Measurements from ENCODE around the gene CD83.

CD83 gene

GRCh38 chr6:14127611-14128010 is 10.0 kb downstream of the CD83 start:
- DNase-seq, result no peak

DNA sequence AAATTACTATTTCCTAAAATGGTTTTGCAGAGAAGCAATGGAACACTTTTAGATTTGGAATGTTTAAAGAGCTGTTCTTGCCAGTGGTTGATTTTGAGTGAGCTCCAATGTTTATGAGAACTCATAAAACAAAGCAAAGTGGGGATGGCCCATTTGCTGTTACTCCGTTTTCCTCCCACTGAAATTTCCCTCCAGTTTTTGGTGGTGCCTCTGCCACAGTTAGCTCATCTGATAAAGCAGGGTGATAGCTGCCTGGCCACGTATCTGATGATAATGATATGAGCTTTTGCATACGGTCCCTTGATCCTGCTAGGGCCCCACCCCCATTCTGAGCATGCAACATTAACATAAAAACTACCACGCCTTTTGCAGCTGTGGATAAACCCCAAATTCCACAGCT is 10.4 kb downstream of the CD83 start:
- no peak for DNase-seq

DNA sequence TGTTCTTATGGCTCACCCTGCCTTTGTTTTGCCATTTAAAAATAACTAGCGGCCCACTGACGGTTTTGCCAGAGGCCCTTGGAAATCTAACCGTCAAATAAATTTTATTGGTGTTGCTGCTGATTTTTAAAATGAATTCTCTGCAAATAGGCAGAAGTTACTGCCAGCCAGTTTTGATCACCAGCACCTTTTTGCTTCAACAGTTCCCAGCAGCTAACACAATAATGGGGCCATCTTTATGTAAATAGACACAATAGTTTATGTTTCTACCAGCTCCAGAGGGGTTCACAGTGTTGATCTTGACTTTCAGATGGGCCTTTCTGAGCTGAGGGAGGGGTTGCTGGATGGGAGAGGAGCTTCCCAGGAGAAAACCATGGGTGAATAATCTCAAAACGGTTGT is 11.2 kb downstream of the CD83 start:
- DNase-seq, result no peak

GRCh38 chr6:14129575-14129974 is 12.0 kb downstream of the CD83 start:
- DNase-seq, result peak; percentile 15

GRCh38 chr6:14130435-14131075 is 13.0 kb downstream of the CD83 start:
- DNase-seq, result no peak

DNA sequence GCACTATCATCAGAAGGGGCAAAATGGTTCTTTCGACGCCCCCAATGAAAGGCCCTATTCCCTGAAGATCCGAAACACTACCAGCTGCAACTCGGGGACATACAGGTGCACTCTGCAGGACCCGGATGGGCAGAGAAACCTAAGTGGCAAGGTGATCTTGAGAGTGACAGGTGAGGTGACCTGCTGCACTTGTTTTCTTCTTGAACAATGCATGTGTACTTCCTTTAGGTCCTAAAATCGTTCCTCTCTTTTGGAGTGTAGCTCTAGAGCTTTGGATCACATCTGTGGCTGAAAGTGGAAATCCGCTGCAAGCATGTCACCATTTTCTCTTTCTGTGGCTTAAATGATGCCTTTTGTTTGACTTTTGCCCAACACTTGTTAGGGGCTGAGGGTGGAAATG is 14.0 kb downstream of the CD83 start:
- no peak for DNase-seq

GRCh38 chr6:14132244-14132920 is 14.8 kb downstream of the CD83 start:
- no peak for DNase-seq

DNA sequence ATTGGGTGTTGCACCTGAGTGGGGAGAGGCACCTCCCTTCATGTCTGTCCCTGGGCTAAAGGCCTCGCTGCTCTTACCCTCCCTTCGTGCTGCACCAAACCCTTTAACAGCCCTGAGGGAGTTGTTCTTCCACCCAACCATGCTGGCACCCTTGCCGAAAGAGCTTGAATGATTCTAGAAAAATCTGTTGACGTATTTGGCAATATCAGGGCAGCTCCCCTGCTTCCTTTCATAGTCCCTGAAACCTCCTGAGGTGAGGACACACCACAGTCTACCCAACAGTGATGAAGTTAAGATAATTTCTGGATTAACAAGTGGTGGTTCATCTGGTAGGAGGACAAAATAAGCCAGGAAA is 15.3 kb downstream of the CD83 start:
- DNase-seq, result no peak

DNA sequence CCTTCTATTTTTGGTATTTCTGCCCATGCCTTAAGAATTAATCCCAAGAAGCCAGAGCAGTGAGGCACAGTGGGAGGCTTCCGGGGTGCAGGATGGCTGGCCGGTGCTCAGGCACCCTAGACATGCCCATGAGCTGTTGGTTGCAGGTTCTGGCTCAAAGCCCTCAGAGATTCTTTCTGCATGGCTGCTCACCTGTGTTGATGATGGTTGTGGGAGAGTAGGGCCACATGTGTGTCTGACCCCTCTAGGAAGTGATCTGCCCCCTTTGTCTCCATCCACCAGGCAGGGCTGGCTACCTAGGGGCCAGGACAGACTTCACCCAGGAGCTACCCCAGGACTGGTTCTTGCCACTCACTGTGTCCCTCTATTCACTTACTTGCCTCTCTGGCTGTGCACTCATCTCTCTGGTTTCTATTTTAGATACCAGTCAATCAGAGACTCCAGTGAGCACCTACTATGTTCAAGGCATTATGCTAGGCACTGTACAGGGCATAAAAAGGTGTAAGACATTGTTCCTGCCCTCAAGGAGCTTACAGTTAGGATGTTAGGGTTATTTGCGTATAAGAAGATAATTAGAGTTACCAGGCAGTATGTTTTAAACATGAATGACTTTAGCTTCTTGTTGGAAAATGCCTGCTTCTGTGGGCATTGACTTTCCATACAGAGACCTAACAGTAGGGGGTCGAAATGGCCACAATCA is 16.8 kb downstream of the CD83 start:
- no peak for DNase-seq

GRCh38 chr6:14135893-14136539 is 18.4 kb downstream of the CD83 start:
- DNase-seq, result no peak

DNA sequence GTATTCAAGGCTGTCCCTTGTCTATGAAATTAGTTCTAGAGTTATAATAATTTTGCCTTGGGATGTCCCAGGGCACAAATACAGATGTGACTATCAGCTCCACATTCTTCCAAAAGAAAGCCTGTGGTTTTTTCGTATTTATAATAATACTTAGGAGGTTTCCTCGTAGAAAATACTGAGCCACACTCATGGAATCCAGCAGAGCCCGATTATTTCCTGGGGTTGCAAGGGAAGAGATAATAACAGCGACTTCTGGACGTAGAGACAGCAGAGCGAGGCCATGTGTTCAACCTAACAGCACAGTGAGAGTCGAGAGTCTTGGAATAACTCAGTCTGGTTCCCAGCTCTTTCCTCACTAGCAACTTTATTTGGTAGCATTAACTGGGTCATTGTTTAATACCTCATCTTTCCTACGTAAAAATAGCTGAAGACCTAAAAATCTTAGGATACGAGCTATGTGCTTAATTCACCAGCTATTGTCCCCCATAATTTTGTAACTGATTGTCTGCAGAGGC is 21.2 kb downstream of the CD83 start:
- DNase-seq, result no peak

DNA sequence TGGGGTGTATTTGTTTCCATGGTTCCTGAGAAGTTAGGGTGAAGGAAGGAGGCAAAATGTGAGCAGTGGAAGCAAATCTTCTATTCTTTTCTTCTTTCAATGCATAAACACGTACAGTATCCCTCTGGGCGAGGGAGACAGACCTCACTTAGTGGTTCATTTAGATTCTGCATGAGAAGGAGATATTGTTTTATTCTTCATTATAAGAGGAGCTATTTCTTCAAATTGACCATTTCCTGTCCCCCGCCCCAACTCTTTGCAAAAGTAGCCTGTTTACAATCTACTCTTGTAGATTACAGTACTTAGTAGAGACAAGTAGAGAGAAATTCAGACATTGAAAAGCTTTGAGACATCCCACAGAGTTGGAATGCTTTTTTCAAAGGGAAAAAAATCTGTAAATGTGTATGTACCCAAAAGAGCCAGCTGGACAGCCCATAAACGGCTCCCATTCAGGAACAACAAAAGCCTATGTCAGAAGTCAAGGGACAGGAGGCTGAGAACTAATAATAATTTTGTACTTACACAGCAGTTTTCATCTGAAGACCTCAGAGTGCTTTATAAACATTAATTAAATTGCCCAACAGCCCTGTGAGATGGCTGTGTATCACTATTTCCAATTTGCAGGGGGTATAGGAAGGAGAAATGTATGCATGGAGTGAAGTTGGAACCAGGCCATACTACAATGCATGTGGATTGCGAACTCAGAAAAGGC is 23.9 kb downstream of the CD83 start:
- no peak for DNase-seq

GRCh38 chr6:14142063-14142450 is 24.5 kb downstream of the CD83 start:
- DNase-seq, result no peak

GRCh38 chr6:14142511-14143223 is 25.1 kb downstream of the CD83 start:
- no peak for DNase-seq

GRCh38 chr6:14143305-14143704 is 25.7 kb downstream of the CD83 start:
- DNase-seq, result no peak

DNA sequence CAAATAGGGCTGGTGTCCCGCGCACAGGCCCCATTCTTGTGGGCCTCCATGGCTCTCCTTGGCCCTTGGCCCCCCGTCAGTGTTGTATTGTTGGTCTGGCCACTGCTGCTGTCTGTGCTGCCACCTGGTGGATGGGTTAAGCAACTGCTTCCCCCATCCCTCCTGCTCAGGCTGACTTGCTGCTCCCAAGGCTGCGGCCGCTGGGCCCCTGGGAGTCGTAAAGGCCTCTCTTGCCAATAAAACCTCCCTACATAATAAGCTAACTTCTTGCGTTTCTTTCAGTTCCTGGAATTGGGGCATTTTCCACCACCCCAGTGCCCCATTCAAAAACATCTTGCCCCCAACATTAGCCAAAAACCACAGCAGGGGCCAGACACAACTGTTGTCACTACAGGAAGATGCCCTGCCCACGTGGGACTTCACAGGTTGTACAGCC is 27.1 kb downstream of the CD83 start:
- peak; percentile 74 for DNase-seq

- no peak for DNase-seq
These were observed 29.0 kb downstream of the CD83 start for GRCh38 chr6:14146506-14147096.

GRCh38 chr6:14147891-14148290 is 30.3 kb downstream of the CD83 start:
- no peak for DNase-seq

DNA sequence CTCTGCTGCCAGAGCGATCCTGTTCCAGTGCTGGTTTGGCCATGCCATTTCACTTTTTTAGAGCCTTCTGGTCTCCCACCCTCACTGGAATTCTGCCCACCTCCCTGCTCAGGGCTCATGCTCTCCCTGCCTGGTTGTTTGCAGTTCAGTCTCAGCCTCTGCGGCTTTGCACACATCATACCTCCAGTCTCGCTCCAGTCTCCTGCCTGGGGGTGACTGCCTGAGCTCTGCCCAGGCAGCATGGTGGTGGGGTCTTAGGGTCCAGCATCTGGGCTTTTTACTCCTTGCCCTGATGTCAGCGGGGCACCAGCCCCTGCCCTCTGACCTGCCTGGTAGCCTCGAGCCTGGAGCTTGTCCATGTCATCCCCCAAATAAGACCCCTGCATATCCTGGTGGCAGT is 30.9 kb downstream of the CD83 start:
- no peak for DNase-seq

GRCh38 chr6:14149053-14149738 is 31.6 kb downstream of the CD83 start:
- no peak for DNase-seq

GRCh38 chr6:14149739-14150130 is 32.2 kb downstream of the CD83 start:
- no peak for DNase-seq

Measured in stimulated activated CD4-positive, alpha-beta T cell treated with anti-CD3 and anti-CD28 coated beads, Interleukin-12 subunit alpha, Interleukin-12 subunit beta, amount 100 ng/mL, for 4 hours (primary cell).